ENCODE data around the gene POR. TPM values are rescaled to one million over a fixed set of nuclear protein-coding genes. Genes with fewer than 3 reads are reported as not detected.

POR gene
- total and polyA plus RNA-seq, 2 of the 13 experiments (the other 11 are each of a cell fraction or from before 2014, with no cell fraction given), result 145 to 266 TPM

DNA sequence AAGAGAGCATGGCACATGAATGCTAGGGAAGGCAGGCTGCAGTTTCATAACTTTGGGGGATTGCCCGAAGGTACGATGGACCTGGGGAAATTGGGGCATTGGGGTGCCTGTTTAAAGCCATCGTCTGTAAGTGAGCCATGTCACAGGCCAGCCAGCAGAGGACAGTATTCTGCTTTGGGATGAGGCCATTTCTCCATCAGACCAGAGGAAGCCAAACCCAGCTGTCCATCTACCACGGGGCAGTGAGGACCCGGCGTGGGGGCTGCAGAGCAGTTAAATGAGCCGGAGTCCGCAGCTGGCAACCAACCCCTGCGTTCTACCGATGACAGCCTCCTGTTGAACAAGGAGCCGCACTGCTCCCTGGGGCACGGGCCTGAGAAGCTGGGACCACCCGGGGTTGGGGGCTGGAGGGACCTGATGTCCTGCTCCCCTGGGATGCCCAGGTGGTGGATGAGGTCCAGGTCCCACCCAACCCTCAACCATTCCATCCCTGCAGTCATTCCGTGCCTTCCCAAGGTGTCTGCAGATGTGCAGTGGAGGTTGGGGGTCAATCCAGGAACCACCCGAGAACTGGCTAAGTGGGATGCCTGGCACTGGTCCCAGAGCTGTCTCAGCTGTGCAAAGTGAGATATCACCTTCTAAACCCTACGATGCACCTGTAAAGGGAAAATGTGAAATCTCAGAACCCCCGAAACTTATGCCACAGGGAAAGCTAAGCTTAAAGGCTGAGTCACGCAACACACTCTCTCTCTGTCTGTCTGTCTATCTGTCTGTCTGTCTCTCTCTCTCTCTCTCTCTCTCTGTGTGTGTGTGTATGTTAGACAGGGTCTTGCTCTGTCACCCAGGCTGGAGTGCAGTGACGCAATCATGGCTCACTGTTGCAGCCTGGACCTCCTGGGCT is 48.2 kb upstream of the POR start (continued):
- TF ChIP-seq ZNF280D (CRISPR knock-in tag; IDR thresholded peaks at IDR 0.05) (no peak), NCOA1 (CRISPR knock-in tag; IDR thresholded peaks at IDR 0.05) (no peak), ZSCAN21 (CRISPR knock-in tag; IDR thresholded peaks at IDR 0.05; ENCODE audit: borderline replicate concordance) (0 out of 2 replicates have a peak, but pooled peaks have one; percentile 11), ZNF446 (CRISPR knock-in tag; IDR thresholded peaks at IDR 0.05) (no peak), ATRX (CRISPR knock-in tag; IDR thresholded peaks at IDR 0.05; ENCODE audit: borderline replicate concordance) (no peak), KLF11 (CRISPR knock-in tag; IDR thresholded peaks at IDR 0.05) (0 out of 2 replicates have a peak, but pooled peaks have one; percentile 49), REL (CRISPR knock-in tag; conservative IDR thresholded peaks at IDR 0.05) (no peak), HMG20A (CRISPR knock-in tag; IDR thresholded peaks at IDR 0.05; ENCODE audit: borderline replicate concordance) (no peak; the same call in 1 of the 2 replicates), SIX1 (CRISPR knock-in tag; IDR thresholded peaks at IDR 0.05; ENCODE audit: borderline replicate concordance) (no peak), ZHX1 (CRISPR knock-in tag; IDR thresholded peaks at IDR 0.05; ENCODE audit: low read depth) (0 out of 2 replicates have a peak, but pooled peaks have one; percentile 29), FOXK1 (CRISPR knock-in tag; IDR thresholded peaks at IDR 0.05; ENCODE audit: borderline replicate concordance, low read depth) (peak; percentile 22; the same call in 1 of the 2 replicates), HINFP (CRISPR knock-in tag; IDR thresholded peaks at IDR 0.05; ENCODE audit: low read depth) (no peak), TCF12 (IDR thresholded peaks at IDR 0.05) (no peak), TCF12 (CRISPR knock-in tag; IDR thresholded peaks at IDR 0.05) (no peak), ZNF598 (CRISPR knock-in tag; IDR thresholded peaks at IDR 0.05; ENCODE audit: borderline replicate concordance) (no peak), SOX13 (IDR thresholded peaks at IDR 0.05) (no peak), SOX13 (CRISPR knock-in tag; conservative IDR thresholded peaks at IDR 0.05 in 1 of 2, IDR thresholded peaks at IDR 0.05 in 1 of 2) (peak in 1 of 2 experiments; percentile 12; a peak in 1 of 4 replicates), SP1 (IDR thresholded peaks at IDR 0.05) (no peak), SP1 (CRISPR knock-in tag; IDR thresholded peaks at IDR 0.05) (no peak)
- TF ChIP-seq, protein P1, sequence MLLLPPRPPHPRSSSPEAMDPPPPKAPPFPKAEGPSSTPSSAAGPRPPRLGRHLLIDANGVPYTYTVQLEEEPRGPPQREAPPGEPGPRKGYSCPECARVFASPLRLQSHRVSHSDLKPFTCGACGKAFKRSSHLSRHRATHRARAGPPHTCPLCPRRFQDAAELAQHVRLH (CRISPR knock-in tag; IDR thresholded peaks at IDR 0.05; ENCODE audit: borderline replicate concordance, low read depth), result peak; percentile 64; the same call in 1 of the 2 replicates
